ENCODE data around the gene CLTB. TPM values are rescaled to one million over a fixed set of nuclear protein-coding genes. Genes with fewer than 3 reads are reported as not detected.

The CLTB gene
- total and polyA plus RNA-seq, 2 of the 8 experiments (the other 6 are each of a cell fraction or from before 2014, with no cell fraction given), result 25.9 to 34.9 TPM

DNA sequence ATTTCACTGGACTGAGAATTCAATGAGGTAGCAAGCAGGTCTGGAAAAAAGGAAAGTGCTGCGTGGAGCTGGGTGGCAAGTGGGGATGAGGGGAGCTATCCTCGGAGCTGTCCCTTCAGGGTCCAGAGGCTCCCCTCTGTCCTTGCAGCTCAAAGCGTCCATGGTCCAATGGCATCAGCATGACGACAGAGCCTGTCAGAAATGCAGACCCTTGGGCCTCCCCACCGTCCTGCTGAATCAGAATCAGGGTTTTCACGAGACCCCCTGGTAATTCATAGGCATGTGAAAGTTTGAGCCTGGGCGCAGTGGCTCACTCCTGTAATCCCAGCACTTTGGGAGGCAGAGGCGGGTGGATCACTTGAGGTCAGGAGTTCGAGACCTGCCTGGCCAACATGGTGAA lies 22.2 kb downstream of the CLTB start:
- Histone ChIP-seq H3K4me3 (ENCODE audit: extremely low read depth in 1 of 4, insufficient read depth in 2 of 4, low read depth in 3 of 4, low read length in 4 of 4) (no peak overlapping the region), H3K27ac (ENCODE audit: low read depth, low read length) (no peak overlapping the region), H2BK5ac (ENCODE audit: low read depth, low read length) (no peak overlapping the region), H4K5ac (ENCODE audit: insufficient read length, low read depth, low read length) (no peak overlapping the region), H2BK15ac (ENCODE audit: low read length) (no peak overlapping the region), H3K9ac (replicated peaks in 1 of 4; ENCODE audit: extremely low read depth in 1 of 4, low read depth in 3 of 4, low read length in 3 of 4) (no peak overlapping the region), H3K36me3 (ENCODE audit: control insufficient read depth in 2 of 4, insufficient read depth in 4 of 4, low read length in 3 of 4) (no peaks in the 10 kb centered on the region; a peak in 1 of 8 replicates), H3K56ac (replicated peaks; ENCODE audit: insufficient read length, low read depth, low read length) (no peak overlapping the region), H3K18ac (ENCODE audit: extremely low read depth, low read length) (no peak overlapping the region), H2BK12ac (ENCODE audit: low read depth, low read length) (no peak overlapping the region), H3K4me2 (ENCODE audit: insufficient read depth in 1 of 2, low read depth in 2 of 2, low read length in 2 of 2) (no peak overlapping the region), H2AK5ac (ENCODE audit: low read depth, low read length) (no peak overlapping the region), H3K79me1 (ENCODE audit: low read depth, low read length) (no peaks in the 10 kb centered on the region; the same call in 1 of the 2 replicates), H3K23me2 (ENCODE audit: low read depth, low read length) (peaks cover 2% of the 10 kb centered on the region; the same call in 1 of the 2 replicates), H3K9me3 (ENCODE audit: insufficient read depth in 2 of 2, low read depth in 1 of 2, low read length in 1 of 2) (no peaks in the 10 kb centered on the region), H3K23ac (ENCODE audit: insufficient read length) (no peak overlapping the region), H2BK120ac (replicated peaks; ENCODE audit: low read depth, low read length) (no peak overlapping the region), H3K14ac (ENCODE audit: insufficient read length) (no peak overlapping the region), H3K4me1 (replicated peaks in 1 of 4; ENCODE audit: control insufficient read depth in 3 of 4, insufficient read depth in 4 of 4, low read length in 3 of 4) (no peaks in the 10 kb centered on the region), H3K79me2 (ENCODE audit: control insufficient read depth in 1 of 2, insufficient read depth in 2 of 2, low read length in 2 of 2) (no peaks in the 10 kb centered on the region), H4K91ac (replicated peaks; ENCODE audit: insufficient read length, low read length) (no peak overlapping the region), H4K20me1 (replicated peaks in 1 of 2; ENCODE audit: control insufficient read depth in 1 of 2, insufficient read depth in 2 of 2, low read length in 2 of 2) (peaks cover 0 to 1% of the 10 kb centered on the region in 2 experiments), H4K8ac (ENCODE audit: extremely low read depth, insufficient read depth, low read length) (no peak overlapping the region), H2AFZ (ENCODE audit: low read length) (no peak overlapping the region), H3K27me3 (replicated peaks in 1 of 4; ENCODE audit: control insufficient read depth in 3 of 4, extremely low read depth in 1 of 4, insufficient read depth in 3 of 4, low read length in 3 of 4) (no peaks in the 10 kb centered on the region), H2BK20ac (ENCODE audit: low read length) (no peak overlapping the region), H3K4ac (replicated peaks; ENCODE audit: insufficient read length, low read depth, low read length) (no peak overlapping the region)
- WGBS, 2 experiments (ENCODE audit: extremely low coverage in 1 of 2, insufficient coverage in 1 of 2, insufficient read length in 1 of 2, insufficient replicate concordance in 2 of 2, low coverage in 1 of 2, low lambda C conversion rate in 2 of 2, missing lambda C conversion rate in 1 of 2), result 88% methylated on average over 8 of the region's 9 CpGs; no CpG with 5 or more reads in 1 of the 2 experiments
- FAIRE-seq, result no peak
- POLR2A ChIA-PET (ENCODE audit: partially characterized antibody), result interaction anchor here (0.9 to 10.2 kb wide), 5 partner anchors 12 to 144 kb away, joined by 3 to 57 read pairs (median 3); partner anchors contain the start of gene RNF44
- TF ChIP-seq, protein P1, sequence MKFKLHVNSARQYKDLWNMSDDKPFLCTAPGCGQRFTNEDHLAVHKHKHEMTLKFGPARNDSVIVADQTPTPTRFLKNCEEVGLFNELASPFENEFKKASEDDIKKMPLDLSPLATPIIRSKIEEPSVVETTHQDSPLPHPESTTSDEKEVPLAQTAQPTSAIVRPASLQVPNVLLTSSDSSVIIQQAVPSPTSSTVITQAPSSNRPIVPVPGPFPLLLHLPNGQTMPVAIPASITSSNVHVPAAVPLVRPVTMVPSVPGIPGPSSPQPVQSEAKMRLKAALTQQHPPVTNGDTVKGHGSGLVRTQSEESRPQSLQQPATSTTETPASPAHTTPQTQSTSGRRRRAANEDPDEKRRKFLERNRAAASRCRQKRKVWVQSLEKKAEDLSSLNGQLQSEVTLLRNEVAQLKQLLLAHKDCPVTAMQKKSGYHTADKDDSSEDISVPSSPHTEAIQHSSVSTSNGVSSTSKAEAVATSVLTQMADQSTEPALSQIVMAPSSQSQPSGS (IDR thresholded peaks at IDR 0.05; ENCODE audit: low read length), result no peak
- TF ChIP-seq SIX5 (IDR thresholded peaks at IDR 0.05; ENCODE audit: low read depth, low read length) (no peak), SRF (IDR thresholded peaks at IDR 0.05; ENCODE audit: low read depth, low read length) (no peak), EGR1 (IDR thresholded peaks at IDR 0.05; ENCODE audit: borderline replicate concordance, low read depth, low read length) (no peak), CTBP2 (IDR thresholded peaks at IDR 0.05; ENCODE audit: borderline replicate concordance, insufficient read depth, insufficient read length, low read length) (no peak)
- CTCF ChIA-PET (ENCODE audit: partially characterized antibody), result interaction anchor here (7.9 kb wide), 1 partner anchor 12 kb away, joined by 83 read pairs; no protein-coding TSS in a partner anchor
- no peak for DNase-seq (ENCODE audit: low read depth in 1 of 2, low spot score in 2 of 2)

Data from H1 (cell line).